ENCODE results near the gene FBXL17. TPM values are rescaled to one million over a fixed set of nuclear protein-coding genes. Genes with fewer than 3 reads are reported as not detected.

The FBXL17 gene
- total and polyA plus RNA-seq, 4 donors = 2.1 to 14.1 (median 6.3) TPM

- TF ChIP-seq ZBTB33 (IDR thresholded peaks at IDR 0.05) = no peak
These were observed 240.2 kb downstream of the FBXL17 start (continued) for GRCh38 chr5:108141676-108142075.

GRCh38 chr5:108136493-108136892, 245.4 kb downstream of the FBXL17 start:
- WGBS = 85% methylated on average over 2 of the region's 2 CpGs
- Histone ChIP-seq H3K4me1 (ENCODE audit: control insufficient read depth in 4 of 4, insufficient read depth in 4 of 4, low read length in 3 of 4) (no peaks in the 10 kb centered on the region), H3K27ac (ENCODE audit: low read depth in 1 of 2, low read length in 2 of 2) (no peak overlapping the region), H3K4me3 (ENCODE audit: low read depth in 1 of 3, low read length in 3 of 3) (no peak overlapping the region), H3K9ac (ENCODE audit: low read depth in 1 of 2, low read length in 2 of 2) (no peak overlapping the region), H3K36me3 (ENCODE audit: control insufficient read depth in 4 of 4, insufficient read depth in 3 of 4, low read depth in 1 of 4, low read length in 3 of 4) (no peaks in the 10 kb centered on the region), H3K27me3 (ENCODE audit: control insufficient read depth in 4 of 4, insufficient read depth in 4 of 4, low read length in 3 of 4) (no peaks in the 10 kb centered on the region), H3K9me3 (ENCODE audit: control insufficient read depth in 4 of 4, low read length in 3 of 4) (no peaks in the 10 kb centered on the region)
- DNase-seq (ENCODE audit: low spot score) = no peak
- TF ChIP-seq RAD21 (IDR thresholded peaks at IDR 0.05) = no peak
- no peak for TF ChIP-seq YY1 (IDR thresholded peaks at IDR 0.05)
- no peak for TF ChIP-seq JUND (IDR thresholded peaks at IDR 0.05)
- TF ChIP-seq GABPA (IDR thresholded peaks at IDR 0.05 in 1 of 2, conservative IDR thresholded peaks at IDR 0.05 in 1 of 2) = no peak
- TF ChIP-seq NR2F2 (IDR thresholded peaks at IDR 0.05) = no peak
- no peak for TF ChIP-seq TAF1 (conservative IDR thresholded peaks at IDR 0.05)
- TF ChIP-seq FOXA2 (IDR thresholded peaks at IDR 0.05) = no peak
- no peak for TF ChIP-seq ATF3 (IDR thresholded peaks at IDR 0.05)
- TF ChIP-seq MAX (IDR thresholded peaks at IDR 0.05) = no peak
- no peak for TF ChIP-seq ZBTB33 (IDR thresholded peaks at IDR 0.05)
- no peak for TF ChIP-seq REST (IDR thresholded peaks at IDR 0.05)
- TF ChIP-seq HNF4G (IDR thresholded peaks at IDR 0.05) = no peak
- no peak for TF ChIP-seq FOXA1 (IDR thresholded peaks at IDR 0.05)
- TF ChIP-seq CTCF (IDR thresholded peaks at IDR 0.05; ENCODE audit: low read depth, low read length, missing input control) = no peak
- TF ChIP-seq SP1 (IDR thresholded peaks at IDR 0.05) = no peak
- no peak for TF ChIP-seq RXRA (IDR thresholded peaks at IDR 0.05)

All from liver (tissue), 9 donors.